Uterus (tissue), 4 donors: Measurements from ENCODE around the gene PCDHB14. TPM values are rescaled to one million over a fixed set of nuclear protein-coding genes. Genes with fewer than 3 reads are reported as not detected.
"Not testable (repeated sequence)": the region's sequence is repeated elsewhere in the genome, so short reads cannot be mapped to it uniquely, and the experiment has no call there.

Experiments used
- DNase-seq, 2 donors: peaks; one replicate each; pipeline ENCODE4 v3.0.0-alpha.2; 2019 to 2020
- H3K27ac ChIP-seq, 2 donors: fragments of 200-600 bp; sonication (generic); 1 replicate in 1 of 2; 2 replicates in 1 of 2; pipeline ENCODE4 v1.5.1; 2016 to 2018
- H3K27me3 ChIP-seq, 2 donors: fragments of 200-600 bp; sonication (generic); one replicate each; pipeline ENCODE4 v1.5.1; 2018 to 2019; ENCODE audit warnings: control low read depth in 1 of 2
- H3K36me3 ChIP-seq, 2 donors: fragments of 200-600 bp; sonication (generic); one replicate each; pipeline ENCODE4 v1.5.1; 2019; ENCODE audit warnings: control low read depth in 1 of 2
- H3K4me1 ChIP-seq, 2 donors: fragments of 200-600 bp; sonication (generic); one replicate each; pipeline ENCODE4 v1.5.1; 2018 to 2019; ENCODE audit warnings: control low read depth in 1 of 2
- H3K4me3 ChIP-seq, 2 donors: fragments of 200-600 bp; sonication (generic); 1 replicate in 1 of 2; 2 replicates in 1 of 2; pipeline ENCODE4 v1.5.1; 2018 to 2019; ENCODE audit warnings: mild to moderate bottlenecking in 1 of 2
- H3K9me3 ChIP-seq, 2 donors: fragments of 200-600 bp; sonication (generic); one replicate each; pipeline ENCODE4 v1.5.1; 2019; ENCODE audit warnings: control low read depth in 1 of 2
- POLR2A ChIP-seq, 2 donors: fragments of 450-650 bp; IDR thresholded peaks; one replicate each; pipeline ENCODE4 v1.6.1; 2016; ENCODE audit warnings: antibody characterized with exemption in 2 of 2, mild to moderate bottlenecking in 1 of 2, moderate library complexity in 1 of 2
- intact Hi-C: fragments of 100-400 bp; cut with DNase I; formaldehyde crosslinking; loops from one replicate; pipeline ENCODE4 v1.15.1; 2023; ENCODE audit warnings: low total_unique reads
- total RNA-seq, 4 donors: library from RNA; depleted of rRNA in 3 of 4; stranded (reverse); fragments of >200 nt in 3 of 4; gene quantifications; one replicate each; pipeline versions ENCODE4 v1.1.0 to v1.2.4, GENCODE V29; 2014 to 2023
- TF ChIP-seq, protein P1 (sequence below), 4 experiments: fragments of 200-600 bp in 2 of 4; fragments of 450-650 bp in 2 of 4; sonication (generic) in 2 of 4; IDR thresholded peaks; one replicate each; pipeline ENCODE4 v1.5.1; 2016 to 2019; ENCODE audit warnings: antibody characterized with exemption in 4 of 4, mild to moderate bottlenecking in 2 of 4, moderate library complexity in 1 of 4
- donor health status: DM: yes; HTN: yes; CAD: no.

PCDHB14 gene
- total RNA-seq, 4 donors from 2014 or later, result 3.6 to 14.7 (median 9.3) TPM

GRCh38 chr5:141236516-141237313 is 13.6 kb downstream of the PCDHB14 start:
- intact Hi-C loops, result no loop called here
- Histone ChIP-seq H3K9me3 (peaks cover 0 to 91% of the 10 kb centered on the region in 2 donors), H3K27ac (no peak overlapping the region), H3K36me3 (no peaks in the 10 kb centered on the region), H3K4me1 (no peaks in the 10 kb centered on the region), H3K4me3 (no peak overlapping the region), H3K27me3 (no peaks in the 10 kb centered on the region)
- DNase-seq, result no peak
- TF ChIP-seq, protein P1, sequence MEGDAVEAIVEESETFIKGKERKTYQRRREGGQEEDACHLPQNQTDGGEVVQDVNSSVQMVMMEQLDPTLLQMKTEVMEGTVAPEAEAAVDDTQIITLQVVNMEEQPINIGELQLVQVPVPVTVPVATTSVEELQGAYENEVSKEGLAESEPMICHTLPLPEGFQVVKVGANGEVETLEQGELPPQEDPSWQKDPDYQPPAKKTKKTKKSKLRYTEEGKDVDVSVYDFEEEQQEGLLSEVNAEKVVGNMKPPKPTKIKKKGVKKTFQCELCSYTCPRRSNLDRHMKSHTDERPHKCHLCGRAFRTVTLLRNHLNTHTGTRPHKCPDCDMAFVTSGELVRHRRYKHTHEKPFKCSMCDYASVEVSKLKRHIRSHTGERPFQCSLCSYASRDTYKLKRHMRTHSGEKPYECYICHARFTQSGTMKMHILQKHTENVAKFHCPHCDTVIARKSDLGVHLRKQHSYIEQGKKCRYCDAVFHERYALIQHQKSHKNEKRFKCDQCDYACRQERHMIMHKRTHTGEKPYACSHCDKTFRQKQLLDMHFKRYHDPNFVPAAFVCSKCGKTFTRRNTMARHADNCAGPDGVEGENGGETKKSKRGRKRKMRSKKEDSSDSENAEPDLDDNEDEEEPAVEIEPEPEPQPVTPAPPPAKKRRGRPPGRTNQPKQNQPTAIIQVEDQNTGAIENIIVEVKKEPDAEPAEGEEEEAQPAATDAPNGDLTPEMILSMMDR (IDR thresholded peaks at IDR 0.05), result no peak
- TF ChIP-seq POLR2A (IDR thresholded peaks at IDR 0.05), result no peak

DNA sequence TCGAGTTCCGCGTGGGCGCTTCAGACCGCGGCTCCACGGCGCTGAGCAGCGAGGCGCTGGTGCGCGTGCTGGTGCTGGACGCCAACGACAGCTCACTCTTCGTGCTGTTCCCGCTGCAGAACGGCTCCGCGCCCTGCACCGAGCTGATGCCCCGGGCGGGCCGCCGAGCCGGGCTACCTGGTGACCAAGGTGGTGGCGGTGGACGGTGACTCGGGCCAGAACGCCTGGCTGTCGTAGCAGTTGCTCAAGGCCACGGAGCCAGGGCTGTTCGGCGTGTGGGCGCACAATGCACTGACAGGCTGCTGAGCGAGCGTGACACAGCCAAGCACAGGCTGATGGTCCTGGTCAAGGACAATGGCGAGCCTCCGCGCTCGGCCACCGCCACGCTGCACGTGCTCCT is 18.4 kb downstream of the PCDHB14 start:
- Histone ChIP-seq H3K4me3 (no peak overlapping the region), H3K4me1 (no peaks in the 10 kb centered on the region), H3K9me3 (peaks cover 0 to 86% of the 10 kb centered on the region in 2 donors), H3K27ac (no peak overlapping the region), H3K36me3 (no peaks in the 10 kb centered on the region), H3K27me3 (no peaks in the 10 kb centered on the region)
- no peak for DNase-seq
- intact Hi-C loops, result no loop called here
- TF ChIP-seq, protein P1 (IDR thresholded peaks at IDR 0.05), result no peak
- TF ChIP-seq POLR2A (IDR thresholded peaks at IDR 0.05), result no peak

DNA sequence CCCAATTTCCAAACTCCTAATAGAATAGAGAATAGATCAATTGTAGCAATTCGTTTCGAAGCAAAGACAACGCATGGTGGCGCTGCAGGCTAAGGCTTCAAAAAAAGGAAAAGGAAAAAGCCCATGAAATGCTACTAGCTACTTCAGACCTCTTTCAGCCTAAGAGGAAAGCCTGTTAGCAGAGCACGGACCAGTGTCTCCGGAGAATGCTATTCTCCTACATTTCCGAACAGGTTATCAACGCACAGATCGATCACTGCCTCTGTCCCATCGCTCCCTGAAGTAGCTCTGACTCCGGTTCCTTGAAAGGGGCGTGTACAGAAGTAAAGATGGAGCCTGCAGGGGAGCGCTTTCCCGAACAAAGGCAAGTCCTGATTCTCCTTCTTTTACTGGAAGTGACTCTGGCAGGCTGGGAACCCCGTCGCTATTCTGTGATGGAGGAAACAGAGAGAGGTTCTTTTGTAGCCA is 22.1 kb downstream of the PCDHB14 start, which contains the start of gene PCDHB15:
Gene PCDHB15, plus strand, starts transcription at position 146 of the 468 bp plus-strand sequence. Its CDS starts 184 bp downstream, at position 330.
- TF ChIP-seq POLR2A (IDR thresholded peaks at IDR 0.05), result no peak
- TF ChIP-seq, protein P1 (IDR thresholded peaks at IDR 0.05), result peak in 3 of 4 experiments; percentile 11 to 31 (median 12)
- Histone ChIP-seq H3K27me3 (no peaks in the 10 kb centered on the region), H3K27ac (no peak within 1 kb of the TSS), H3K36me3 (no peaks in the 10 kb centered on the region), H3K9me3 (peaks cover 0 to 91% of the 10 kb centered on the region in 2 donors), H3K4me3 (peak within 1 kb of the TSS in 1 of 2 donors; percentile 16), H3K4me1 (no peaks in the 10 kb centered on the region)
- peak; percentile 19 to 36 for DNase-seq
- intact Hi-C loops, result no loop called here

GRCh38 chr5:141246971-141247370 is 23.8 kb downstream of the PCDHB14 start:
- H3K27me3 ChIP-seq, H3K36me3 ChIP-seq, H3K4me3 ChIP-seq, intact Hi-C loops, H3K4me1 ChIP-seq, H3K27ac ChIP-seq, DNase-seq: not testable (repeated sequence)
- peaks cover 0 to 90% of the 10 kb centered on the region in 2 donors for H3K9me3 ChIP-seq

DNA sequence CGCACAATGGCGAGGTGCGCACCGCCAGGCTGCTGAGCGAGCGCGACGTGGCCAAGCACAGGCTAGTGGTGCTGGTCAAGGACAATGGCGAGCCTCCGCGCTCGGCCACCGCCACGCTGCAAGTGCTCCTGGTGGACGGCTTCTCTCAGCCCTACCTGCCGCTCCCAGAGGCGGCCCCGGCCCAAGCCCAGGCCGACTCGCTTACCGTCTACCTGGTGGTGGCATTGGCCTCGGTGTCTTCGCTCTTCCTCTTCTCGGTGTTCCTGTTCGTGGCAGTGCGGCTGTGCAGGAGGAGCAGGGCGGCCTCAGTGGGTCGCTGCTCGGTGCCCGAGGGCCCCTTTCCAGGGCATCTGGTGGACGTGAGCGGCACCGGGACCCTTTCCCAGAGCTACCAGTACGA is 24.3 kb downstream of the PCDHB14 start:
- H3K4me3 ChIP-seq, H3K27me3 ChIP-seq, H3K36me3 ChIP-seq, H3K27ac ChIP-seq, H3K4me1 ChIP-seq, intact Hi-C loops, DNase-seq: not testable (repeated sequence)
- H3K9me3 ChIP-seq, result peaks cover 0 to 92% of the 10 kb centered on the region in 2 donors

DNA sequence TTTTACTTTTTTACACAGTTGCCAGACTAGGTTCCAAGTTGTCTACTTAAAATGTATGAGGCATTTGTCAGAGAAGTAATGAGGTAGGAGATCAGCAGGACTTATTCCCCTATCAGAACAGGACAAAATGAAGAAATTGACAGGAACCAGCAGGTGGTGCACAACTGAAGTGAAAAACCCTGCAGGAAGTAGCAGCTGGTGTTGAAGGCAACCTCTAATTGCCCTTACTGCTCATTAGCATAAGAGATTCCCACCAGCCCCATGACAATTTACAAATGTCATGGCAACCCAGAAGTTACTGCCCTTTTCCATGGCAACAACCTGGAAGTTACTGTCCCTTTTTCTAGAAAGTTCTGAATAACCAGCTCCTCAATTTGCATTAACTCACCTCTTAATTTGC is 27.4 kb downstream of the PCDHB14 start:
- Histone ChIP-seq H3K27ac (no peak overlapping the region), H3K36me3 (no peaks in the 10 kb centered on the region), H3K4me3 (no peak overlapping the region), H3K4me1 (no peaks in the 10 kb centered on the region), H3K9me3 (peaks cover 0 to 96% of the 10 kb centered on the region in 2 donors), H3K27me3 (no peaks in the 10 kb centered on the region)
- TF ChIP-seq POLR2A (IDR thresholded peaks at IDR 0.05), result no peak
- TF ChIP-seq, protein P1 (IDR thresholded peaks at IDR 0.05), result no peak
- intact Hi-C loops, result no loop called here
- no peak for DNase-seq
